ENCODE data around the gene CTBP2. TPM values are rescaled to one million over a fixed set of nuclear protein-coding genes. Genes with fewer than 3 reads are reported as not detected.
A peak's percentile ranks its signal among the peaks of the same experiment; 100 is the strongest.

Gene CTBP2
- total RNA-seq, 1 donor from 2014 or later: 57.7 TPM

- H3K27ac ChIP-seq: no peak overlapping the region
- peak in 1 of 2 donors; percentile 53 for DNase-seq (ENCODE audit: low spot score in 2 of 2)
- TF ChIP-seq CTCF (IDR thresholded peaks at IDR 0.05): no peak
- H3K9me3 ChIP-seq: no peaks in the 10 kb centered on the region
- H3K36me3 ChIP-seq: peaks cover 55 to 61% of the 10 kb centered on the region in 2 donors
- no peak overlapping the region for H3K4me3 ChIP-seq
- no peaks in the 10 kb centered on the region for H3K27me3 ChIP-seq
- H3K4me1 ChIP-seq: peaks cover 24 to 45% of the 10 kb centered on the region in 2 donors
- intact Hi-C loops (cut with DNase I): loop anchor here (5.0 kb wide), 1 partner anchor 156 kb away; no protein-coding TSS in a partner anchor
Observed at GRCh38 chr10:124996127-124996853, 164.1 kb downstream of the CTBP2 start.

- Histone ChIP-seq H3K4me3 (no peak overlapping the region), H3K27me3 (no peaks in the 10 kb centered on the region), H3K36me3 (peaks cover 60 to 68% of the 10 kb centered on the region in 2 donors), H3K4me1 (peaks cover 23 to 45% of the 10 kb centered on the region in 2 donors), H3K27ac (no peak overlapping the region), H3K9me3 (no peaks in the 10 kb centered on the region)
- DNase-seq (ENCODE audit: low spot score in 2 of 2): peak in 1 of 2 donors; percentile 61
- intact Hi-C loops (cut with DNase I): loop anchor here (5.0 kb wide), 1 partner anchor 157 kb away; no protein-coding TSS in a partner anchor
- TF ChIP-seq CTCF (IDR thresholded peaks at IDR 0.05): no peak
Observed at GRCh38 chr10:124995605-124996004, 164.8 kb downstream of the CTBP2 start.

- Histone ChIP-seq H3K4me1 (peaks cover 18 to 40% of the 10 kb centered on the region in 2 donors), H3K27ac (no peak overlapping the region), H3K36me3 (peaks cover 65 to 76% of the 10 kb centered on the region in 2 donors), H3K9me3 (no peaks in the 10 kb centered on the region), H3K4me3 (no peak overlapping the region), H3K27me3 (no peaks in the 10 kb centered on the region)
- peak in 1 of 2 donors; percentile 64 for DNase-seq (ENCODE audit: low spot score in 2 of 2)
- intact Hi-C loops (cut with DNase I): loop anchor here (5.0 kb wide), 1 partner anchor 157 kb away; no protein-coding TSS in a partner anchor
- TF ChIP-seq CTCF (IDR thresholded peaks at IDR 0.05): no peak
Observed at GRCh38 chr10:124994573-124995473, 165.5 kb downstream of the CTBP2 start.

- intact Hi-C loops (cut with DNase I): loop anchor here (2.0 kb wide), 1 partner anchor 37 kb away; no protein-coding TSS in a partner anchor
- Histone ChIP-seq H3K4me1 (peaks cover 11 to 33% of the 10 kb centered on the region in 2 donors), H3K27ac (peak overlapping the region; percentile 16 to 35), H3K36me3 (peaks cover 65 to 85% of the 10 kb centered on the region in 2 donors), H3K9me3 (no peaks in the 10 kb centered on the region), H3K4me3 (no peak overlapping the region), H3K27me3 (no peaks in the 10 kb centered on the region)
- DNase-seq (ENCODE audit: low spot score in 2 of 2): peak in 1 of 2 donors; percentile 58
- TF ChIP-seq CTCF (IDR thresholded peaks at IDR 0.05): no peak
Observed at GRCh38 chr10:124993736-124994451, 166.5 kb downstream of the CTBP2 start.

GRCh38 chr10:124993345-124993708 is 167.0 kb downstream of the CTBP2 start:
- Histone ChIP-seq H3K36me3 (peaks cover 68 to 87% of the 10 kb centered on the region in 2 donors), H3K9me3 (no peaks in the 10 kb centered on the region), H3K27me3 (no peaks in the 10 kb centered on the region), H3K4me3 (no peak overlapping the region), H3K27ac (peak overlapping the region; percentile 16 to 35), H3K4me1 (peaks cover 6 to 28% of the 10 kb centered on the region in 2 donors)
- no peak for DNase-seq (ENCODE audit: low spot score in 2 of 2)
- no peak for TF ChIP-seq CTCF (IDR thresholded peaks at IDR 0.05)
- intact Hi-C loops (cut with DNase I): loop anchor here (2.0 kb wide), 1 partner anchor 37 kb away; no protein-coding TSS in a partner anchor

Data from ascending aorta (tissue), 2 donors.